ENCODE measurements around the gene CRYAB.

CRYAB gene

GRCh38 chr11:111878849-111879636, 32.5 kb downstream of the CRYAB start, which contains the start of the genes CFAP68 and FDXACB1:
CFAP68 (plus strand) TSS chr11:111879541; CDS start chr11:111879561, 20 bp downstream.
FDXACB1 (minus strand) TSS chr11:111879165; CDS start chr11:111879132, 33 bp downstream.
- H4K20me1 ChIP-seq, result no peaks in the 10 kb centered on the region
- peak within 1 kb of the TSS; percentile 88 for H3K4me2 ChIP-seq
- peak within 1 kb of the TSS; percentile 75 for H3K4me3 ChIP-seq
- peaks cover 24% of the 10 kb centered on the region for H3K4me1 ChIP-seq
- no peaks in the 10 kb centered on the region for H3K27me3 ChIP-seq
- TF ChIP-seq Cebpa-rat (IDR thresholded peaks at IDR 0.05), result no peak
- peaks cover 14% of the 10 kb centered on the region for H3K36me3 ChIP-seq
- peak within 1 kb of the TSS; percentile 78 for H3K27ac ChIP-seq
- peak within 1 kb of the TSS; percentile 83 for H3K9ac ChIP-seq
- no peaks in the 10 kb centered on the region for H3K9me3 ChIP-seq

DNA sequence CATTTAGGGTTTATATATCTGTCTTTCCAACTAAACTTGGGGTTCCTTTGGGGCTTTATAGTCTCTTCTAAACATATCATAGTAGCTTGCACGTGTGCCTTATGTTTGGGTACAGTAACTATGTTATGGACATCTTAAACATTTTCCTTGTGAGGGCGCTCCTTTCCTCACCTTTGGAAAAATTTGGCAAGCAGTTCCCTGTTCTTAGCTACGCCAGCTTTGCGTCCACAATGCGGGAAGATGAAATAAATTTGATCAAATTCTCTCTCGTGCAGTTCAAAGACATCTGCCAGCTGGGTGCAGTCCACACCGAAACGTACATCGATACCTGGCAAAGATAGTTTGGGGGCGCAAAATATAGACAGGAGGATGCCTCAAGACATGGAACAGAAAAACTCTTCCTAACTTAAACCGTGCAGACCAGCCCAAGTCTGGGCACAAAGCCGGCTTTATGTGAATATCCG, 33.2 kb downstream of the CRYAB start:
- Histone ChIP-seq H3K36me3 (peaks cover 14% of the 10 kb centered on the region), H3K9me3 (no peaks in the 10 kb centered on the region), H3K4me1 (peaks cover 24% of the 10 kb centered on the region), H3K9ac (peak overlapping the region; percentile 83), H4K20me1 (no peaks in the 10 kb centered on the region), H3K27me3 (no peaks in the 10 kb centered on the region), H3K4me3 (peak overlapping the region; percentile 75), H3K27ac (peak overlapping the region; percentile 78), H3K4me2 (peak overlapping the region; percentile 87)
- no peak for TF ChIP-seq Cebpa-rat (IDR thresholded peaks at IDR 0.05)

DNA sequence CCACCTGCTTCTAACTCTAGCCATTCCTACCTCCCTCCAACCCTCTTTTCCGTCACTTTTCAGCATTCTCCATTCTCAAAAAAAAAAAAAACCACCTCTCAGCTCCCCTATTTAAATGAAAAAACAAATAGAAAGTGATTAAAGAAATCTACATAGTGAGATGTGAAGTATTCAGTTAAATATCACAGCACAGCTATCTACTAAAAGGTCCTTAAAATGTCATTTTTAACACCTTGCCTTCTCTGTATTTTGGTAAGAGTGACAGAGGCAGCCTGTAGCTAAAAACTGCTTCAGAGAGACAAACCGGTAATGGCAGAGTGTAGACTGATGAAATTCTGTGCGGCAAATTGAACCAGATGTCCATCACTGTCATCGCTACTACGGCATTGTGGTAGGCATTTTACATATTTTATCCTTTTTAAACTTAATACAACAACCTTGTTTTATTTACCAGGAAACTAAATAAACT, 39.8 kb downstream of the CRYAB start:
- peak overlapping the region; percentile 65 for H3K27ac ChIP-seq

GRCh38 chr11:111870886-111871692, 40.5 kb downstream of the CRYAB start, which contains the start of gene ALG9:
ALG9 (minus strand) TSS chr11:111871581; CDS start chr11:111871482, 99 bp downstream.
- peak within 1 kb of the TSS; percentile 77 for H3K4me2 ChIP-seq
- H4K20me1 ChIP-seq, result no peaks in the 10 kb centered on the region
- H3K36me3 ChIP-seq, result peaks cover 35% of the 10 kb centered on the region
- no peak for TF ChIP-seq Cebpa-rat (IDR thresholded peaks at IDR 0.05)
- no peaks in the 10 kb centered on the region for H3K27me3 ChIP-seq
- H3K4me3 ChIP-seq, result peak within 1 kb of the TSS; percentile 91
- peak within 1 kb of the TSS; percentile 82 for H3K9ac ChIP-seq
- peak within 1 kb of the TSS; percentile 65 for H3K27ac ChIP-seq
- H3K4me1 ChIP-seq, result peaks cover 18% of the 10 kb centered on the region
- no peaks in the 10 kb centered on the region for H3K9me3 ChIP-seq

More for the DNA sequence above, 39.8 kb downstream of the CRYAB start:
- peaks cover 35% of the 10 kb centered on the region for H3K36me3 ChIP-seq
- TF ChIP-seq Cebpa-rat (IDR thresholded peaks at IDR 0.05), result no peak
- peak overlapping the region; percentile 82 for H3K9ac ChIP-seq
- no peaks in the 10 kb centered on the region for H4K20me1 ChIP-seq
- peak overlapping the region; percentile 77 for H3K4me2 ChIP-seq
- H3K27me3 ChIP-seq, result no peaks in the 10 kb centered on the region
- peaks cover 18% of the 10 kb centered on the region for H3K4me1 ChIP-seq
- no peaks in the 10 kb centered on the region for H3K9me3 ChIP-seq
- H3K4me3 ChIP-seq, result peak overlapping the region; percentile 91

- Histone ChIP-seq H3K9me3 (no peaks in the 10 kb centered on the region), H3K27me3 (no peaks in the 10 kb centered on the region), H4K20me1 (no peaks in the 10 kb centered on the region), H3K4me3 (peak overlapping the region; percentile 91), H3K36me3 (peaks cover 38% of the 10 kb centered on the region), H3K27ac (0 out of 2 replicates have a peak overlapping the region, but pooled peaks have one; percentile 65), H3K4me2 (peak overlapping the region; percentile 77), H3K4me1 (peaks cover 18% of the 10 kb centered on the region), H3K9ac (peak overlapping the region; percentile 82)
- no peak for TF ChIP-seq Cebpa-rat (IDR thresholded peaks at IDR 0.05)
Observed at GRCh38 chr11:111870522-111870885, 41.1 kb downstream of the CRYAB start.

GRCh38 chr11:111870113-111870512, 41.5 kb downstream of the CRYAB start:
- Histone ChIP-seq H3K4me2 (peak overlapping the region; percentile 77), H3K9me3 (no peaks in the 10 kb centered on the region), H3K4me1 (peaks cover 18% of the 10 kb centered on the region), H3K9ac (peak overlapping the region; percentile 82; the same call in 1 of the 2 replicates), H3K27me3 (no peaks in the 10 kb centered on the region), H3K36me3 (peaks cover 39% of the 10 kb centered on the region), H4K20me1 (no peaks in the 10 kb centered on the region), H3K4me3 (peak overlapping the region; percentile 91), H3K27ac (no peak overlapping the region)
- no peak for TF ChIP-seq Cebpa-rat (IDR thresholded peaks at IDR 0.05)

DNA sequence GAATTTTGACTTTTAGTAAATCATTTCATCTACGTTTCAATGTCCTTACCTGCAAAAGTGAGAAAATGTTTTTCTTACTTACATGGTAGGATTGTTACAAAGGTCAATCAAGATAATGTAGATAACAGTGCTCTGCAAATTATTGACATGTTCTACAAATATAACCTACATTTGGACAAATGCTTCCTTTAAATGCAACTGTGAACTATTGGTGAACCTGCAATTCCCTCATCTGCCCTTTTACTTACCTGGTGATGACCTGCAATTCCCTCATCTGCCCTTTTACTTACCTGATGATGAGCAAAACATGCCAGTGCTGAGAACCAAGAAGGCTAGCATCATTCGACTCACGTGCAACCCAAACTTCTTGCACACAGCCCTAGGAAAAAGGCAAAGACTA, 51.3 kb downstream of the CRYAB start:
- no peaks in the 10 kb centered on the region for H3K27me3 ChIP-seq
- peaks cover 90% of the 10 kb centered on the region for H3K36me3 ChIP-seq
- H3K9me3 ChIP-seq, result no peaks in the 10 kb centered on the region
- no peak overlapping the region for H3K9ac ChIP-seq
- no peak overlapping the region for H3K4me3 ChIP-seq
- no peak for TF ChIP-seq Cebpa-rat (IDR thresholded peaks at IDR 0.05)
- no peaks in the 10 kb centered on the region for H3K4me1 ChIP-seq
- H3K4me2 ChIP-seq, result no peak overlapping the region
- no peak overlapping the region for H3K27ac ChIP-seq
- H4K20me1 ChIP-seq, result no peaks in the 10 kb centered on the region
